NCI-H128 (cell line): ENCODE data around the gene USP17L15.
"Not testable (repeated sequence)": the region's sequence is repeated elsewhere in the genome, so short reads cannot be mapped to it uniquely, and the experiment has no call there.

Experiments
- DNase-seq: peaks from one replicate; lab custom pipeline; 2025; ENCODE audit not compliant: unreplicated experiment; lab: John Stamatoyannopoulos, UW

The USP17L15 gene, protein sequence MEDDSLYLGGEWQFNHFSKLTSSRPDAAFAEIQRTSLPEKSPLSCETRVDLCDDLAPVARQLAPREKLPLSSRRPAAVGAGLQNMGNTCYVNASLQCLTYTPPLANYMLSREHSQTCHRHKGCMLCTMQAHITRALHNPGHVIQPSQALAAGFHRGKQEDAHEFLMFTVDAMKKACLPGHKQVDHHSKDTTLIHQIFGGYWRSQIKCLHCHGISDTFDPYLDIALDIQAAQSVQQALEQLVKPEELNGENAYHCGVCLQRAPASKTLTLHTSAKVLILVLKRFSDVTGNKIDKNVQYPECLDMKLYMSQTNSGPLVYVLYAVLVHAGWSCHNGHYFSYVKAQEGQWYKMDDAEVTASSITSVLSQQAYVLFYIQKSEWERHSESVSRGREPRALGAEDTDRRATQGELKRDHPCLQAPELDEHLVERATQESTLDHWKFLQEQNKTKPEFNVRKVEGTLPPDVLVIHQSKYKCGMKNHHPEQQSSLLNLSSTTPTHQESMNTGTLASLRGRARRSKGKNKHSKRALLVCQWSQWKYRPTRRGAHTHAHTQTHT

GRCh38 chr4:9234085-9234484 is at the start of gene USP17L15:
USP17L15 (plus strand) TSS chr4:9234385; CDS start chr4:9234385, 0 bp downstream.
- not testable (repeated sequence) for DNase-seq

DNA sequence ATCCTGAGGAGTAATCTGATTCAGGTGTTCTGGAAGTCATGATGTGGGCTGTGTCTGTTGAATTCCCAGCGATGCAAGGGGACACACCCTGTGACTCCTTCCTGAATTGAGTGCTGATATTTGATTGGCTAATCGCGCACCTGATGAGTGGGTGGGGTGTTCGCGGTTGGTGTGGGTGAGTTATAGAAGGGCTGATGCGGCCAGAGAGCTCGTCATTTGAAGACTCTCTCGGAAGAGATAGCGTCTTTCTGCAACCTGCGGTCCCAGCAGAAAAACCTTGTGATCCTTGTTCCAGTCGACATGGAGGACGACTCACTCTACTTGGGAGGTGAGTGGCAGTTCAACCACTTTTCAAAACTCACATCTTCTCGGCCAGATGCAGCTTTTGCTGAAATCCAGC is 23.8 kb upstream of the USP17L15 start, which contains the start of gene USP17L10:
Gene USP17L10, plus strand, starts transcription at position 301 of the 400 bp plus-strand sequence. Its CDS starts 0 bp downstream, at position 301.
- not testable (repeated sequence) for DNase-seq

- DNase-seq: not testable (repeated sequence)
Observed at GRCh38 chr4:9214701-9215100, 19.5 kb upstream of the USP17L15 start.

GRCh38 chr4:9215105-9215504 is 19.1 kb upstream of the USP17L15 start, which contains the start of gene USP17L11:
USP17L11 (plus strand) TSS chr4:9215405; CDS start chr4:9215405, 0 bp downstream.
- DNase-seq: not testable (repeated sequence)

DNA sequence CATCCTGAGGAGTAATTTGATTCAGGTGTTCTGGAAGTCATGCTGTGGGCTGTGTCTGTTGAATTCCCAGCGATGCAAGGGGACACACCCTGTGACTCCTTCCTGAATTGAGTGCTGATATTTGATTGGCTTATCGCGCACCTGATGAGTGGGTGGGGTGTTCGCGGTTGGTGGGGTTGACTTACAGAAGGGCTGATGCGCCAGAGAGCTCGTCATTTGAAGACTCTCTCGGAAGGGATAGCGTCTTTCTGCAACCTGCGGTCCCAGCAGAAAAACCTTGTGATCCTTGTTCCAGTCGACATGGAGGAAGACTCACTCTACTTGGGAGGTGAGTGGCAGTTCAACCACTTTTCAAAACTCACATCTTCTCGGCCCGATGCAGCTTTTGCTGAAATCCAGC is 14.3 kb upstream of the USP17L15 start, which contains the start of gene USP17L12:
Gene USP17L12, plus strand, starts transcription at position 301 of the 400 bp plus-strand sequence. Its CDS starts 0 bp downstream, at position 301.
- DNase-seq: not testable (repeated sequence)

- not testable (repeated sequence) for DNase-seq
Observed at GRCh38 chr4:9224596-9224995, 9.6 kb upstream of the USP17L15 start, which contains the start of gene USP17L13. USP17L13 (plus strand) TSS chr4:9224896; CDS start chr4:9224896, 0 bp downstream.

DNA sequence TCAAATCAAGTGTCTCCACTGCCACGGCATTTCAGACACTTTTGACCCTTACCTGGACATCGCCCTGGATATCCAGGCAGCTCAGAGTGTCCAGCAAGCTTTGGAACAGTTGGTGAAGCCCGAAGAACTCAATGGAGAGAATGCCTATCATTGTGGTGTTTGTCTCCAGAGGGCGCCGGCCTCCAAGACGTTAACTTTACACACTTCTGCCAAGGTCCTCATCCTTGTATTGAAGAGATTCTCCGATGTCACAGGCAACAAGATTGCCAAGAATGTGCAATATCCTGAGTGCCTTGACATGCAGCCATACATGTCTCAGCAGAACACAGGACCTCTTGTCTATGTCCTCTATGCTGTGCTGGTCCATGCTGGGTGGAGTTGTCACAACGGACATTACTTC is 3.9 kb upstream of the USP17L15 start:
- not testable (repeated sequence) for DNase-seq

GRCh38 chr4:9238461-9238860 is 4.3 kb downstream of the USP17L15 start:
- not testable (repeated sequence) for DNase-seq

- not testable (repeated sequence) for DNase-seq
Observed at GRCh38 chr4:9243579-9243978, 9.4 kb downstream of the USP17L15 start, which contains the start of gene USP17L17. USP17L17 (plus strand) TSS chr4:9243879; CDS start chr4:9243879, 0 bp downstream.

GRCh38 chr4:9247953-9248680 is 13.9 kb downstream of the USP17L15 start, which contains the start of gene USP17L18:
USP17L18 (plus strand) TSS chr4:9248630; CDS start chr4:9248630, 0 bp downstream.
- DNase-seq: not testable (repeated sequence)

GRCh38 chr4:9253078-9253477 is 18.9 kb downstream of the USP17L15 start, which contains the start of gene USP17L19:
USP17L19 (plus strand) TSS chr4:9253378; CDS start chr4:9253378, 0 bp downstream.
- DNase-seq: not testable (repeated sequence)

DNA sequence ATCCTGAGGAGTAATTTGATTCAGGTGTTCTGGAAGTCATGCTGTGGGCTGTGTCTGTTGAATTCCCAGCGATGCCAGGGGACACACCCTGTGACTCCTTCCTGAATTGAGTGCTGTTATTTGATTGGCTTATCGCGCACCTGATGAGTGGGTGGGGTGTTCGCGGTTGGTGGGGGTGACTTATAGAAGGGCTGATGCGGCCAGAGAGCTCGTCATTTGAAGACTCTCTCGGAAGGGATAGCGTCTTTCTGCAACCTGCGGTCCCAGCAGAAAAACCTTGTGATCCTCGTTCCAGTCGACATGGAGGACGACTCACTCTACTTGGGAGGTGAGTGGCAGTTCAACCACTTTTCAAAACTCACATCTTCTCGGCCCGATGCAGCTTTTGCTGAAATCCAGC is 23.6 kb downstream of the USP17L15 start, which contains the start of gene USP17L20:
Gene USP17L20, plus strand, starts transcription at position 301 of the 400 bp plus-strand sequence. Its CDS starts 0 bp downstream, at position 301.
- DNase-seq: not testable (repeated sequence)

DNA sequence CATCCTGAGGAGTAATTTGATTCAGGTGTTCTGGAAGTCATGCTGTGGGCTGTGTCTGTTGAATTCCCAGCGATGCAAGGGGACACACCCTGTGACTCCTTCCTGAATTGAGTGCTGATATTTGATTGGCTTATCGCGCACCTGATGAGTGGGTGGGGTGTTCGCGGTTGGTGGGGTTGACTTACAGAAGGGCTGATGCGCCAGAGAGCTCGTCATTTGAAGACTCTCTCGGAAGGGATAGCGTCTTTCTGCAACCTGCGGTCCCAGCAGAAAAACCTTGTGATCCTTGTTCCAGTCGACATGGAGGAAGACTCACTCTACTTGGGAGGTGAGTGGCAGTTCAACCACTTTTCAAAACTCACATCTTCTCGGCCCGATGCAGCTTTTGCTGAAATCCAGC is 28.4 kb downstream of the USP17L15 start, which contains the start of gene USP17L21:
Gene USP17L21, plus strand, starts transcription at position 301 of the 400 bp plus-strand sequence. Its CDS starts 0 bp downstream, at position 301.
- DNase-seq: not testable (repeated sequence)

GRCh38 chr4:9267319-9267718 is 33.1 kb downstream of the USP17L15 start, which contains the start of gene USP17L22:
USP17L22 (plus strand) TSS chr4:9267619; CDS start chr4:9267619, 0 bp downstream.
- DNase-seq: not testable (repeated sequence)

DNA sequence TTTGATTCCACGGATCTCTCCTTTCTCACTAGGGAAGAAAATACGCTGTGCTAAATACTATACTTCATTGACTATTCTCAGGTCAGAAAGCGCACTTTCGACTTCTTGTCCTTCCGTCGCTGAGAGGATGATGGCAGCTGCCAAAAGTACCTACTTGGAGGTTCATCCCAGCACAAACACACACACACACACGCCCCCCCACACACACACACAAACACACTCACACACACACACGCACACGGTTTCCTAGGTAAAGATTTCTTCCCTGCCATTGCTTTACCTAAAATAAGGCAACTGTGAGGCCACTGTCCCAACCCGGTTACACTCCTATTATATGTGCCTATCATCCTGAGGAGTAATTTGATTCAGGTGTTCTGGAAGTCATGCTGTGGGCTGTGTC is 37.5 kb downstream of the USP17L15 start:
- not testable (repeated sequence) for DNase-seq
